Activated naive CD4-positive, alpha-beta T cell treated with Interleukin-2 at 50 U/mL for 16 hours (primary cell): Measurements from ENCODE around the gene IZUMO2.
"Not testable (repeated sequence)": the region's sequence is repeated elsewhere in the genome, so short reads cannot be mapped to it uniquely, and the experiment has no call there.

ENCODE experiments used
- DNase-seq: peaks from one replicate; pipeline ENCODE4 v3.0.0-alpha.2; 2020

IZUMO2 gene

GRCh38 chr19:50181121-50181520 lies 18.0 kb upstream of the IZUMO2 start:
- DNase-seq: no peak

- no peak for DNase-seq
Observed at GRCh38 chr19:50178859-50179537, 15.9 kb upstream of the IZUMO2 start.

GRCh38 chr19:50178320-50178719 lies 15.2 kb upstream of the IZUMO2 start:
- DNase-seq: no peak

GRCh38 chr19:50176775-50177174 lies 13.7 kb upstream of the IZUMO2 start:
- DNase-seq: no peak

GRCh38 chr19:50175924-50176323 lies 12.8 kb upstream of the IZUMO2 start:
- no peak for DNase-seq

GRCh38 chr19:50174100-50174793 lies 11.2 kb upstream of the IZUMO2 start:
- no peak for DNase-seq

- peak; percentile 2 for DNase-seq
Observed at GRCh38 chr19:50173127-50173526, 10.0 kb upstream of the IZUMO2 start.

GRCh38 chr19:50172726-50173125 lies 9.6 kb upstream of the IZUMO2 start:
- DNase-seq: no peak

GRCh38 chr19:50171752-50172151 lies 8.7 kb upstream of the IZUMO2 start:
- no peak for DNase-seq

GRCh38 chr19:50167314-50167721 lies 4.2 kb upstream of the IZUMO2 start:
- DNase-seq: no peak

- DNase-seq: no peak
Observed at GRCh38 chr19:50159078-50159477, 4.0 kb downstream of the IZUMO2 start.

- DNase-seq: no peak
Observed at GRCh38 chr19:50158577-50158976, 4.5 kb downstream of the IZUMO2 start.

- no peak for DNase-seq
Observed at GRCh38 chr19:50155520-50156109, 7.5 kb downstream of the IZUMO2 start.

- no peak for DNase-seq
Observed at GRCh38 chr19:50154529-50154928, 8.6 kb downstream of the IZUMO2 start.

- DNase-seq: no peak
Observed at GRCh38 chr19:50152578-50152977, 10.5 kb downstream of the IZUMO2 start.

GRCh38 chr19:50148528-50148927 lies 14.6 kb downstream of the IZUMO2 start:
- no peak for DNase-seq

GRCh38 chr19:50147462-50148423 lies 15.3 kb downstream of the IZUMO2 start:
- peak; percentile 69 for DNase-seq

- not testable (repeated sequence) for DNase-seq
Observed at GRCh38 chr19:50141921-50142320, 21.2 kb downstream of the IZUMO2 start.

GRCh38 chr19:50140118-50140845 lies 22.8 kb downstream of the IZUMO2 start:
- not testable (repeated sequence) for DNase-seq

GRCh38 chr19:50136603-50137365 lies 26.3 kb downstream of the IZUMO2 start:
- DNase-seq: not testable (repeated sequence)

GRCh38 chr19:50135856-50136602 lies 27.1 kb downstream of the IZUMO2 start:
- not testable (repeated sequence) for DNase-seq
